ENCODE measurements around the gene ARFIP2. TPM values are rescaled to one million over a fixed set of nuclear protein-coding genes. Genes with fewer than 3 reads are reported as not detected.

ARFIP2 gene
- total and polyA plus RNA-seq, 2 experiments from 2014 or later = 90.1 to 108 TPM

DNA sequence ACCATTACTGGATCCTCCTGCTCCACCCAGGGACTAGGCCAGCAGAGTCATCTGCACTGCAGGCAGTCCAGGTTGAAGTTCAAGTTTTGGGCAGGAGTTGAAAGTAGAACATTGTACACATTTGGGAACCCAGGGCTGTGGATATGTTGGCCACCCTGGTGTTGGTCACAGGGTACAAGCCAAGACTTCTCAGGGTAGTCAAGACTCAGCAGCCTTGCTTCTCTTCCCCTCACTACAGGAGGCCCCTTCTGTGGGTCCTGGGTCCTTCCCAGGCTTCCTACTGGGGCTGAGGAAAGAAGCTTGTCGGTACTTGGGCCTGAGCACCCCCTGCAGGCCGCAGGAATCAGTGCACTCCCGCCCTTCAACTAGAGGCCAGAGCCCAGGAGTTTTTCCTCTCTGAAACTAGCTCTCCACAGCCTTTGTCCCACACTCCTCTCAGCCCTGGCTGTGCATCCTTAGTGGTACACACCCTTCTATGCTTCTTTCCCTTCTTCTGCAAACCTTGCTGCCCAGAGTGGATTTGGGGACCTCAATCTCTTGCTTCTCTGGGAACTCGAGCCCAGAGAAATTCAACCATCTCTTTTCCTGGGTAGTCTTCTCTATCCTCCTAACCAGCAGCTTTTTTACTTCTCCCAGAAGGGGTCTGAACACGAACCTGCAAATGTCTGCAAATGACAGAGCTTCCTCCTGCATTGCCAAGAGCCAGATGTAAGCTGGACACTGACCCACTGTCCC lies 37.7 kb downstream of the ARFIP2 start:
- Histone ChIP-seq H3K27ac (no peak overlapping the region), H3K27me3 (no peaks in the 10 kb centered on the region), H2AFZ (no peak overlapping the region), H3K4me2 (no peak overlapping the region), H3K36me3 (replicated peaks; ENCODE audit: insufficient read depth, low read depth) (no peaks in the 10 kb centered on the region), H3K4me3 (no peak overlapping the region), H3K9me3 (ENCODE audit: low read depth) (no peaks in the 10 kb centered on the region), H3K4me1 (ENCODE audit: insufficient read depth) (peaks cover 20% of the 10 kb centered on the region), H3K79me2 (no peaks in the 10 kb centered on the region), H4K20me1 (ENCODE audit: insufficient read depth, poor library complexity, severe bottlenecking) (no peaks in the 10 kb centered on the region), H3K9me2 (replicated peaks; ENCODE audit: insufficient read depth) (no peaks in the 10 kb centered on the region)
- 43% methylated on average over 5 of the region's 5 CpGs for WGBS (ENCODE audit: low lambda C conversion rate, missing lambda C conversion rate)
- peak; percentile 74 for DNase-seq (ENCODE audit: low spot score)
- TF ChIP-seq EZH2phosphoT487 (IDR thresholded peaks at IDR 0.05; ENCODE audit: low read depth, severe bottlenecking, unreplicated experiment) = no peak
- TF ChIP-seq, protein P1, sequence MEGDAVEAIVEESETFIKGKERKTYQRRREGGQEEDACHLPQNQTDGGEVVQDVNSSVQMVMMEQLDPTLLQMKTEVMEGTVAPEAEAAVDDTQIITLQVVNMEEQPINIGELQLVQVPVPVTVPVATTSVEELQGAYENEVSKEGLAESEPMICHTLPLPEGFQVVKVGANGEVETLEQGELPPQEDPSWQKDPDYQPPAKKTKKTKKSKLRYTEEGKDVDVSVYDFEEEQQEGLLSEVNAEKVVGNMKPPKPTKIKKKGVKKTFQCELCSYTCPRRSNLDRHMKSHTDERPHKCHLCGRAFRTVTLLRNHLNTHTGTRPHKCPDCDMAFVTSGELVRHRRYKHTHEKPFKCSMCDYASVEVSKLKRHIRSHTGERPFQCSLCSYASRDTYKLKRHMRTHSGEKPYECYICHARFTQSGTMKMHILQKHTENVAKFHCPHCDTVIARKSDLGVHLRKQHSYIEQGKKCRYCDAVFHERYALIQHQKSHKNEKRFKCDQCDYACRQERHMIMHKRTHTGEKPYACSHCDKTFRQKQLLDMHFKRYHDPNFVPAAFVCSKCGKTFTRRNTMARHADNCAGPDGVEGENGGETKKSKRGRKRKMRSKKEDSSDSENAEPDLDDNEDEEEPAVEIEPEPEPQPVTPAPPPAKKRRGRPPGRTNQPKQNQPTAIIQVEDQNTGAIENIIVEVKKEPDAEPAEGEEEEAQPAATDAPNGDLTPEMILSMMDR (IDR thresholded peaks at IDR 0.05; ENCODE audit: poor library complexity) = peak; percentile 67

DNA sequence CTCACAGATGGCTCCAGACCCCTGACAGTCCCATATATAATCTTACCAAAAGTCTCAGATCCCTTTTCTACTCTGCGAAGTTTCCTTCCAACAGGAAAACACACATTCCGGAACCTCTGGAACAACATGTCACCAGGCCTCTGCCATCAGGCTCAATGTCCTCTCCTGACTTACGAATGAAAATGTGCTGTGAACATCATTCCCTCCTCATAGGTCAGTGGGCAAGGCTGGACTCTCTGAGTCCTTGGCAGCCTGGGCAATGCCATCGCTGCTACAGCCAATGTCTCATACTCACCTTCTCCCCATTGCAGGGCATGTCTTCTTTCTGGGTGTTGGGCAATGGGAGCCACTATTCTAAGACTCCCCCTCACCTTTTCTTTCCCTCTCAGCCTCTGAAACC lies 38.7 kb downstream of the ARFIP2 start:
- H2AFZ ChIP-seq = no peak overlapping the region
- no peaks in the 10 kb centered on the region for H3K36me3 ChIP-seq (replicated peaks; ENCODE audit: insufficient read depth, low read depth)
- no peak overlapping the region for H3K27ac ChIP-seq
- H3K4me1 ChIP-seq (ENCODE audit: insufficient read depth) = peaks cover 20% of the 10 kb centered on the region
- 95% methylated on average over 4 of the region's 4 CpGs for WGBS (ENCODE audit: low lambda C conversion rate, missing lambda C conversion rate)
- no peak overlapping the region for H3K4me2 ChIP-seq
- DNase-seq (ENCODE audit: low spot score) = no peak
- H3K9me3 ChIP-seq (ENCODE audit: low read depth) = no peaks in the 10 kb centered on the region
- no peaks in the 10 kb centered on the region for H3K79me2 ChIP-seq
- H4K20me1 ChIP-seq (ENCODE audit: insufficient read depth, poor library complexity, severe bottlenecking) = no peaks in the 10 kb centered on the region
- no peaks in the 10 kb centered on the region for H3K9me2 ChIP-seq (replicated peaks; ENCODE audit: insufficient read depth)
- TF ChIP-seq EZH2phosphoT487 (IDR thresholded peaks at IDR 0.05; ENCODE audit: low read depth, severe bottlenecking, unreplicated experiment) (no peak), EZH2 (IDR thresholded peaks at IDR 0.05; ENCODE audit: borderline replicate concordance) (no peak)
- TF ChIP-seq, protein P1 (IDR thresholded peaks at IDR 0.05; ENCODE audit: poor library complexity) = no peak
- no peaks in the 10 kb centered on the region for H3K27me3 ChIP-seq
- no peak overlapping the region for H3K4me3 ChIP-seq

DNA sequence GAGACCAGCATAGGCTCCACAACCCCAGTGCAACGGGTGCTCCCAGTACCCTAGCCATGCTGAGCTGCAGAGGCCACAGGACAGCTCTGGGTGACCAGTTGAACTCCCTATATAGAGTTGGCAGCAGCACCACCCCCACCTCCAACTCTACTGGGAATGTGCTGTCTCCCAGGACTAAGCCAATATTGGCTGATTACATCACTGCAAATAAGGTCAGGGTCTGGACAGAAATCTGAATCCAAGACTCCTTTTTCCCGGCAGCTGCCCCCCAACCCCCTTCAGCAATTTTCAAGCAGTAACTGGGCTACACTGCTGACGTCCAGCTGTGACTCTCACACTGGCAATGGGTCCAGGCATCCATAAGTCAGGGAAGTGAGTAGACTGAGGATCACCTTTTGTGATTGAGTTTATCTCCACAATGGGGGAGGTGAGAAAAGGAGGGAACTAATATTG lies 40.2 kb downstream of the ARFIP2 start, which contains the start of gene HPX:
HPX (minus strand) TSS at position 82 of the 453 bp plus-strand sequence; CDS start at position 58, 24 bp downstream.
- Histone ChIP-seq H3K9me3 (ENCODE audit: low read depth) (no peaks in the 10 kb centered on the region), H3K27me3 (no peaks in the 10 kb centered on the region), H3K9me2 (replicated peaks; ENCODE audit: insufficient read depth) (no peaks in the 10 kb centered on the region), H3K36me3 (replicated peaks; ENCODE audit: insufficient read depth, low read depth) (no peaks in the 10 kb centered on the region), H3K27ac (peak within 1 kb of the TSS; percentile 17), H2AFZ (no peak within 1 kb of the TSS), H3K4me2 (peak within 1 kb of the TSS; percentile 68), H3K79me2 (no peaks in the 10 kb centered on the region), H4K20me1 (ENCODE audit: insufficient read depth, poor library complexity, severe bottlenecking) (no peaks in the 10 kb centered on the region), H3K4me1 (ENCODE audit: insufficient read depth) (peaks cover 20% of the 10 kb centered on the region), H3K4me3 (no peak within 1 kb of the TSS)
- DNase-seq (ENCODE audit: low spot score) = no peak
- TF ChIP-seq EZH2phosphoT487 (IDR thresholded peaks at IDR 0.05; ENCODE audit: low read depth, severe bottlenecking, unreplicated experiment) = no peak
- TF ChIP-seq, protein P1 (IDR thresholded peaks at IDR 0.05; ENCODE audit: poor library complexity) = no peak
- 45% methylated on average over 3 of the region's 3 CpGs for WGBS (ENCODE audit: low lambda C conversion rate, missing lambda C conversion rate)

Data from hepatocyte (in vitro differentiated cells).